HUES48 (cell line): ENCODE data around the gene GFRA1.
"Not testable (repeated sequence)": the region's sequence is repeated elsewhere in the genome, so short reads cannot be mapped to it uniquely, and the experiment has no call there.

Experiments
- H3K27ac ChIP-seq: one replicate; pipeline ENCODE4 v1.7.0; 2013; ENCODE audit warnings: low read depth, low read length, inconsistent platforms
- H3K27me3 ChIP-seq: 2 replicates; pipeline ENCODE4 v1.6.1; 2013; ENCODE audit warnings: mild to moderate bottlenecking, low read length; ENCODE audit not compliant: control insufficient read depth, insufficient read depth
- H3K36me3 ChIP-seq: 2 replicates; pipeline ENCODE4 v1.6.1; 2013; ENCODE audit warnings: low read length; ENCODE audit not compliant: control insufficient read depth, insufficient read depth
- H3K4me1 ChIP-seq: 2 replicates; pipeline ENCODE4 v1.6.1; 2013; ENCODE audit warnings: mild to moderate bottlenecking, low read length; ENCODE audit not compliant: control insufficient read depth, insufficient read depth
- H3K4me3 ChIP-seq: 2 replicates; pipeline ENCODE4 v1.5.1; 2013; ENCODE audit warnings: mild to moderate bottlenecking, low read depth, low read length
- H3K9ac ChIP-seq: 2 replicates; pipeline ENCODE4 v1.6.1; 2013; ENCODE audit warnings: mild to moderate bottlenecking, low read depth, low read length, moderate library complexity
- H3K9me3 ChIP-seq: 2 replicates; pipeline ENCODE4 v1.6.1; 2013; ENCODE audit warnings: low read length; ENCODE audit not compliant: control insufficient read depth, insufficient read depth

Gene GFRA1

DNA sequence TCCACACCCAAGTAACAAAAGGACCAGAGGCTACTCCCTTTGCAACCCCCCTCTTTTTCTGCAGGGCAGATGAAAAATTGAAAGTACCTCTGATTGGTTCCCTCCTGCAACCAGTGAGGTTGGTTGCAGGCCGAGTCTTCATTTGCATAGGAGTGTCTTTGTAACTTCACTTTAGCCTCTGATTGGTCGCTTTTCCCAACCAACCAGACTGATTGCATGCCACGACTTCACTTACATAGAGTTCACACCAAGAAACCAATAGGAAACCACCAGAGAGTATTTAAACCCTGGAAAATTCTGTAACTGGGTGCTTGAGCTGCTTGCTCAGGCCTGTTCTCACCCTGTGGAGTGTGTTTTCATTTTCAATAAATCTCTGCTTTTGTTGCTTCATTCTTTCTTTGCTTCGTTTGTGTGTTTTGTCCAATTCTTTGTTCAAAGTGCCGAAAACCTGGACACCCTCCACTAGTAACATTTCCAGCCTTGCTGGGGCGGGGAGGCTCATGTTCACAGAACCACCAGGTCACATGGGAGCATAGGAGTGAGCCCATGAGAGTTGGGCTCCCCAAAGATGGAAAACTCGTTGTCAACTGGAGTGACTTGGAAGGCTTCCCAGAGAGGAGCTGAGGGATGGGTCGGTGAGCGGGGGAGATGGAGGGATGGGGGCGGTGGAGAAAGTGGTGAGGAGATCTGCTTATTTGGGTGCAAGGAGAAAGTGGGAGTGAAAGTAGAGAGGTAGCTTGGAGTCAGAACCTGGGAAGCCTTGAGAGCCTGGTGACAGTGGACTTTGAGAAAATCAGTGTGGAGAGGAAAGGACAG is 223.6 kb downstream of the GFRA1 start:
- Histone ChIP-seq H3K27ac (no peak overlapping the region), H3K9me3 (no peaks in the 10 kb centered on the region), H3K36me3 (no peaks in the 10 kb centered on the region), H3K4me1 (0 out of 2 replicates have a peak, but pooled peaks cover 4% of the 10 kb centered on the region), H3K4me3 (no peak overlapping the region), H3K27me3 (no peaks in the 10 kb centered on the region; the same call in 1 of the 2 replicates), H3K9ac (no peak overlapping the region)

DNA sequence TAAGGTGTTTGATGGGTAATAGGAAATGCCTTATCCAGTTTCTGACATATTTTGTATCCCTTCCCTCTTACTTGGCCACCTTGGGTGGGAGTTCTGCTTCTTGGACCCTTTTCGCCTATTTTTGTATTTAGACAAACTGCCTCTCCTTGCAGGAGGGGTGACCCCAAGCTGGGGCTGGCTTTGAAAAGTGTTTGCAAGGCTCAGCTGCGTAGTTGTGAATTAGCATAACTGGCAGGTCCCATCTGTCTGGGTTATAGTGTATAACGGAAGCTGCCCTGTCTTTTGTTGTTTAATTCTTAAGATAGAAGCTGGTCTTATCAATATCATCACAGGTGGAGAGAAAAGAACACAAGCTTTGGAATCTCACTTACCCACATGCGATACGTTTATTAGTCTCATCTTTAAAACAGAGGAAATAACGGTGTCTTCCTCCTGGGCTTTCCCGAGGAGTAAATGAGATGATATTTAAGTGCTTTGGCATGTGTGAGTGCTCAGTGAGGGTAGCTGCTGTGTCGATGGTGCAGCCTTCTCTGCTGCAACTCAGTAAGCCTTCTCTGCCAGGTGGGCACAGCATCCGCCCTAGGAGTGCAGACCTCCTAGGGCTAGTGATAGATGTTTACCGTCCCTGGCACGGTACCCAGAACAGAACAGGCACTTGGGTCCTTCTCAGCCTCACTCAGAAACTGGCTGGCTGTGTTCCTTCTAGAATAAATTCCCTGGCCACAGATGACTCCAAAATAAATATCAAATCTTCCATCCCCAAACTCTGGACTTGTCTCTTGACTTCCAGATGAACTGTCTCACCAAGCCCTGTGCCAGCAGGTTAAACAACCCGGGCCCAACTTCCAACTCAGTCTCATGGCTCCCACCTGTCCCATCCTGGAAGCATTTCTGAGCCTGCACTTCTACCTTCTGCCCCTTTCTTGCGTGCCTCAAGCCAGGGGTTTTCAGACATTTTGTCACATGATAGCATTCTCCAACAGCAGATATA is 227.3 kb downstream of the GFRA1 start:
- Histone ChIP-seq H3K27ac (no peak overlapping the region), H3K4me3 (no peak overlapping the region), H3K36me3 (no peaks in the 10 kb centered on the region), H3K9me3 (no peaks in the 10 kb centered on the region), H3K27me3 (no peaks in the 10 kb centered on the region; the same call in 1 of the 2 replicates), H3K4me1 (no peaks in the 10 kb centered on the region), H3K9ac (no peak overlapping the region)

DNA sequence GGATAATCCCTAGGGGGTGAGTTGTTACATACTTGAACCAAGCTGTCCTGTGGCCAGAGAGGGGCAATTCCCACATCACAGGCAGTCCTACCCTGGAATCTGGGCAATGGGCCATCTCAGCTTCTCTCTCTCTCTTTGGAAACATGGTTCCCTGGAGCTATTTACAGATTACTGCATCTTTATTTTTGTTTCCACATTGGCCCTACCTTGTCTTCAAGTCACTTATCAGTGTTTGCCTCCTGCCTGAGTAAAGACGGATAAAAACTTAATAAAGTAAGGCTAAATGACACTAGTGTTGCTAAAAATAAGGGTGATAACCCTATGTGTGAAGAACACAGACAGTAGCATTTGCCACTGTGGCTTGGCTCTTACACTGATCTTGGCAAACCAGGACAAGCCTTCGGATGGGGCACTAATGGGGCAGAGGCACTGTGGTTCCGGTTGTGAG is 228.2 kb downstream of the GFRA1 start:
- H3K9ac ChIP-seq: no peak overlapping the region
- no peaks in the 10 kb centered on the region; the same call in 1 of the 2 replicates for H3K27me3 ChIP-seq
- no peak overlapping the region for H3K4me3 ChIP-seq
- H3K4me1 ChIP-seq: no peaks in the 10 kb centered on the region
- H3K36me3 ChIP-seq: no peaks in the 10 kb centered on the region
- H3K9me3 ChIP-seq: no peaks in the 10 kb centered on the region
- no peak overlapping the region for H3K27ac ChIP-seq

DNA sequence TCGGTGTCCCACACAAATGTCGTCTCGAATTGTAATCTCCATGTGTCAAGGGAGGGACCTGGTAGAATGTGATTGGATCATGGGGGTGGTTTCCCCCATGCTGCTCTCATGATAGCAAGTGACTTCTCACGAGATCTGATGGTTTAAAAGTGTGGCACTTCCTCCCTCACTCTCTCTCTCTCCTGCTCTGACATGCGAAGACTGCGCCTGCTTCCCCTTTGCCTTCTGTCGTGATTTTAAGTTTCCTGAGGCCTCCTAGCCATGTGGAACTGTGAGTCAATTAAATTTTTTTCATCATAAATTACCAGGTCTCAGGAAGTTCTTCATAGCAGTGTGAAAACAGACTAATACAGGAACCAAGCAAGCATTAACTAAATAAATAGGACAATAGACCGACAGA is 229.1 kb downstream of the GFRA1 start:
- Histone ChIP-seq H3K27ac (no peak overlapping the region), H3K4me3 (no peak overlapping the region), H3K27me3 (no peaks in the 10 kb centered on the region; the same call in 1 of the 2 replicates), H3K9ac (no peak overlapping the region), H3K9me3 (no peaks in the 10 kb centered on the region), H3K4me1 (no peaks in the 10 kb centered on the region), H3K36me3 (no peaks in the 10 kb centered on the region)

DNA sequence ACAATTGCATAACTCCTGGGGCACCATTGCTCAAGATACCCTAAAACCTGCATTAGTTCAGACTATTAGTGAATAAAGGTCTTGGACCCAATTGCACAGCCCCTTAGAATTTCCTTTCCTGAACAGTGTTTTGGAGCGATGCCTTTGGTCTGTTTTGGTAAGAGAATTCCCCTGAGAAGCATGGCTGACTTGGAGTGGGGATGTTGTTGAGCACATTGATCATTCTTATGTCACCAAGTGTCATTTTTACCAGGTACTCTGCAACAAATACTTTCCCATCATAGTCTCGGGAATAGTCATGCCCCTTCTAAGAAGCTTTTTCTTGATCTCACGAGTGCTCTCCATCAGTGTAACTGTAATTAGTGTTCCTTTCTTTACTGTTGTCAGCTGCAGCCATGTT is 229.7 kb downstream of the GFRA1 start:
- H3K4me3 ChIP-seq: no peak overlapping the region
- H3K27me3 ChIP-seq: no peaks in the 10 kb centered on the region; the same call in 1 of the 2 replicates
- no peak overlapping the region for H3K9ac ChIP-seq
- H3K27ac ChIP-seq: no peak overlapping the region
- no peaks in the 10 kb centered on the region for H3K9me3 ChIP-seq
- H3K4me1 ChIP-seq: no peaks in the 10 kb centered on the region
- H3K36me3 ChIP-seq: no peaks in the 10 kb centered on the region

DNA sequence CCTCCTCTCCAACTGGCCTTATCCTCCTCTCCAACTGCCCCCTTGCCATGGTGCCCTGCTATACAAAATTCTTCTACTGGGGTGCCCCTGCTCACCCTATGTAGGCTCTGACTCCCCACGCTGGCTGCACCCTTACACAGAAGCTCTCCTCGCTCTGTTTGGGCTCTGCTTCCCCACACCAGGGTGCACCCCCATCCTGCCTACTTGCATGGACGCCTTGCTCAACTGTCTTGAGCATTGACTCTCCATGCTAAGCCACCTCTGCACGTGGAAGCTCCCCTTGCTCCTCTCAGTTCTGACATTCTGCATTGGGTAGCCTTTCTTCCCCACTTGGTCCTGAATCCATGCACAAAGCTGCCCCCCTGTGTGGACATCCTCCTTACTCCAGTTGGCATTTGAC is 231.1 kb downstream of the GFRA1 start:
- no peak overlapping the region for H3K4me3 ChIP-seq
- H3K27ac ChIP-seq: no peak overlapping the region
- H3K27me3 ChIP-seq: no peaks in the 10 kb centered on the region; the same call in 1 of the 2 replicates
- no peak overlapping the region for H3K9ac ChIP-seq
- no peaks in the 10 kb centered on the region for H3K9me3 ChIP-seq
- no peaks in the 10 kb centered on the region for H3K4me1 ChIP-seq
- H3K36me3 ChIP-seq: no peaks in the 10 kb centered on the region

DNA sequence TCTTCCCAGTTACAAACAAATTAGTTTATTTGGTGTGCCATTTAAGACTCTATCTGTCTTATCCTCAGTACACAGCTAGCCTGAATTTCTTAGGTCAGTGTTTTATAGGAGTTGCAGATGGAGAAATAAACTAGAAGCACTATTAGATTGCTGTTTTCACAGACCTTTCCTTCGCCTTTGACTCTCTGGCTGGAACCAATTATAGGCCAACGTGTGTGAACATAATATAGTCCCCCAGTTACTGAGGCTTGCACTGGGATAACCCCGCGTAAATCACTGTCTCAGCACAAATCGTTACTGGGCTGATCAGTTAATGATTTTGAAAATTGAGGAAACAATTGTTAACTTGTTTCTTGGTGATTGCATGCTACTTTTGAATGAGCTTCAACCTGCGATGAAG is 233.4 kb downstream of the GFRA1 start:
- H3K36me3 ChIP-seq: no peaks in the 10 kb centered on the region
- H3K9ac ChIP-seq: no peak overlapping the region
- H3K4me3 ChIP-seq: no peak overlapping the region
- no peaks in the 10 kb centered on the region for H3K27me3 ChIP-seq
- no peak overlapping the region for H3K27ac ChIP-seq
- H3K4me1 ChIP-seq: no peaks in the 10 kb centered on the region
- H3K9me3 ChIP-seq: no peaks in the 10 kb centered on the region

DNA sequence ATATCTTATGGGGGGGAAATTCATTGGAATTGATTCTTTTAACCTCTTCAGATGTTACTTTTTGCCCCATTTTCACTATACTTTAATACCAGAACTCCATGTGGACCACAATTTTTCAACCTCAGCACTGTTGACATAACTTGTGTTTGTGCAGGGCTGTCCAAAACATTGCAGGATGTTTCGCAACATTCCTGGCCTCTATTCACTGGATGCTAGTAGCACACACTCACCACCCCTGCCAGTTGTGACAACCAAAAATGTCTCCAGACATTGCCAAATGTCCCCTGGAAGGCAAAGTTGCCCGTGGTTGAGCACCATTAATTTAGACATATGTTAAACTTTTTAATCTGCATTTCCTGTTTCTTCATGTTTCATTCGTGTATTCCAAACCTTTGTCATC is 234.7 kb downstream of the GFRA1 start:
- Histone ChIP-seq H3K9me3 (no peaks in the 10 kb centered on the region), H3K9ac (no peak overlapping the region), H3K4me1 (no peaks in the 10 kb centered on the region), H3K27ac (no peak overlapping the region), H3K4me3 (no peak overlapping the region), H3K27me3 (no peaks in the 10 kb centered on the region), H3K36me3 (no peaks in the 10 kb centered on the region)

DNA sequence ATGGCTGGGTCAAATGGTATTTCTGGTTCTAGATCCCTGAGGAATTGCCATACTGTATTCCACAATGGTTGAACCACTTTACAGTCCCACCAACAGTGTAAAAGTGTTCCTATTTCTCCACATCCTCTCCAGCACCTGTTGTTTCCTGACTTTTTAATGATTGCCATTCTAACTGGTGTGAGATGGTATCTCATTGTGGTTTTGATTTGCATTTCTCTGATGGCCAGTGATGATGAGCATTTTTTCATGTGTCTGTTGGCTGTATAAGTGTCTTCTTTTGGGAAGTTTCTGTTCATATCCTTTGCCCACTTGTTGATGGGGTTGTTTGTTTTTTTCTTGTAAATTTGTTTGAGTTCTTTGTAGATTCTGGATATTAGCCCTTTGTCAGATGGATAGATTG is 237.6 kb downstream of the GFRA1 start:
- H3K27me3 ChIP-seq, H3K4me3 ChIP-seq, H3K9ac ChIP-seq, H3K27ac ChIP-seq, H3K4me1 ChIP-seq, H3K9me3 ChIP-seq, H3K36me3 ChIP-seq: not testable (repeated sequence)

DNA sequence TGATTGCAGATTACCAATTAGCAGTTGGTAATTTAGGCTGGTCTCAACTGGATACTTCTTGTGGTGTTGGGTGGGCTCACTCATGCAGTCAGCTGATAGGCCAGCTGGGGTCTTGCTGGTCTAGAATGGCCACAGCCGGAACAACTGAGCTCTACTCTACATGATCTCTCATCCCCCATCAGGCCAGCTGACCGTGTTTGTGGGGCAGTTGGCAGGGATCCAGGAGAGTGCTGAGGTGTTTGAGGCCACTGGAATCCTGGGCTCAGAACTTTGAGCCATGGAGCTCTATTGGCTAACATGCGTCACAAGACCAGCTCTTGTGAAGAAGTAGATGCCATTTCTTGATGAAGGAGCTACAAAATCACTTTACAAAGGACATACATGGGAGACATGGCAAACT is 242.4 kb downstream of the GFRA1 start:
- H3K27me3 ChIP-seq: no peaks in the 10 kb centered on the region
- H3K9ac ChIP-seq: no peak overlapping the region
- no peak overlapping the region for H3K27ac ChIP-seq
- H3K36me3 ChIP-seq: no peaks in the 10 kb centered on the region
- H3K4me1 ChIP-seq: no peaks in the 10 kb centered on the region
- H3K9me3 ChIP-seq: no peaks in the 10 kb centered on the region
- H3K4me3 ChIP-seq: no peak overlapping the region

DNA sequence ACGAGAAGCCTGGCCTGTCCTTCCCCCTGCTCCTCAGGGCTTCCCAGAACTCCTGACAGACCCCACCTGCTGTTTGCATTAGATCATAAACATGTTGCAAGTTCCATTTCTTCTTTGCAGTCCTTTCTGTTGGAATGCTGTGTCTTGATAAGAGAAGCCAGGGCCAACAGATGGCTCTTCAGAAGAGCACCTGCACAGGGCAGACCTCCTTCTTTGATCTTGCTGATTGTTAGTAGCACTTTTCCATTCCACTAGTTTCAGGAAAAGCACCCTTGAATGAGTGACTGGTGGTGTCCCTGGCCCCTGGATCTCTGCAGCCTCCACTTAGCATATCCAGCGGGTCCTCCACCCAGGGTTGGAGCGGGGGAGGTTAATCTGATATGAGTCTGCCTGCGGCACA is 243.2 kb downstream of the GFRA1 start:
- no peak overlapping the region for H3K27ac ChIP-seq
- no peaks in the 10 kb centered on the region for H3K27me3 ChIP-seq

More for the DNA sequence above, 243.2 kb downstream of the GFRA1 start:
- Histone ChIP-seq H3K36me3 (no peaks in the 10 kb centered on the region), H3K9ac (no peak overlapping the region), H3K4me1 (no peaks in the 10 kb centered on the region), H3K4me3 (no peak overlapping the region), H3K9me3 (no peaks in the 10 kb centered on the region)
